Activated CD4-positive, alpha-beta T cell treated with anti-CD3 and anti-CD28 coated beads, Interleukin-2, amount 50 U/mL, for 16 hours (primary cell): ENCODE measurements around the gene SLC4A3.

Source experiments
- DNase-seq: peaks from one replicate; pipeline ENCODE4 v3.0.0-alpha.2; 2020

Gene SLC4A3

DNA sequence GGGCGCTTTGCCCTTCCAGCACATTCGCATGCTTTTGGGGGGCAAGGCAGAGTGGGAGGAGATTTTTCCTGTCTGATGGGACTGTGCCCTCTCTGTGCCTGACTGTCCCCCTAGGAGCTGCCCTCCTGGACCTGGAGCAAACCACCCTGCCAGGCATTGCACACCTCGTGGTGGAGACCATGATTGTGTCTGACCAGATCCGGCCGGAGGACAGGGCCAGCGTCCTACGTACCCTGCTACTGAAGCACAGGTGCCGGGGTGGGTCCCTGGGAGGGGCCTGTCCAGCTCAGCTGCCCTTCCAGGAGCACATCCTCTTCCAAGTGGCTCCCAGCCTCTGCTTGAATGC lies 5.3 kb downstream of the SLC4A3 start:
- DNase-seq = no peak

DNA sequence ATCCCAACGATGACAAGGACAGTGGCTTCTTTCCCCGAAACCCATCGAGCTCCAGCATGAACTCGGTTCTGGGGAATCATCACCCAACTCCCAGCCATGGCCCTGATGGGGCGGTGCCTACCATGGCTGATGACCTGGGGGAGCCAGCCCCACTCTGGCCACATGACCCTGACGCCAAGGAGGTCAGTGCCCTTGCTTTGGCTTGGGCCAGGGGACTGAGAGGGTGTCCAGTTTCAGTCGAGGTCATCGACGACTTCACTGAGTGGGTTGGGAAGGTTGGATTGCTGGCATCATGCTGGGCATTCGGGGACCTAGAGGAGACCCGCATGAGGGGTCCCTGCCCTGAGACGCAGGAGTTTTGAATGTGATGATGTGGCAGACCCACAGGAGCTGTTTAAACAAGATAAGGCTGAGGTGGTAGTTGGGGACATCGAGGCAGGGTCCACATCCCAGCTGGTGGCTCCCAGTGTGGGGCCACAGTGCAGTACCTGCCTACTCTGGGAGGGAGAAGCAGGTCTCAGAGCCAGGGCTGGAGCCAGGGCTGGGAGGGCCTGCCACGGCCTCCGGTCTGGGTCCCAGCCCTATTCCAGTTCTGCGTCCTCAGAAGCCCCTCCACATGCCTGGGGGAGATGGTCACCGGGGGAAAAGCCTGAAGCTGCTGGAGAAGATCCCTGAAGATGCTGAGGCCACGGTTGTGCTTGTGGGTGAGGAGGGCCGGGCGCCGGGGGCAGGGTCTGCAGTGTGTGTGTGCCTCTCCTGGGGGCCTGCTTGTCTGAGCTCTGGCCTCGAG lies 6.0 kb downstream of the SLC4A3 start:
- no peak for DNase-seq

DNA sequence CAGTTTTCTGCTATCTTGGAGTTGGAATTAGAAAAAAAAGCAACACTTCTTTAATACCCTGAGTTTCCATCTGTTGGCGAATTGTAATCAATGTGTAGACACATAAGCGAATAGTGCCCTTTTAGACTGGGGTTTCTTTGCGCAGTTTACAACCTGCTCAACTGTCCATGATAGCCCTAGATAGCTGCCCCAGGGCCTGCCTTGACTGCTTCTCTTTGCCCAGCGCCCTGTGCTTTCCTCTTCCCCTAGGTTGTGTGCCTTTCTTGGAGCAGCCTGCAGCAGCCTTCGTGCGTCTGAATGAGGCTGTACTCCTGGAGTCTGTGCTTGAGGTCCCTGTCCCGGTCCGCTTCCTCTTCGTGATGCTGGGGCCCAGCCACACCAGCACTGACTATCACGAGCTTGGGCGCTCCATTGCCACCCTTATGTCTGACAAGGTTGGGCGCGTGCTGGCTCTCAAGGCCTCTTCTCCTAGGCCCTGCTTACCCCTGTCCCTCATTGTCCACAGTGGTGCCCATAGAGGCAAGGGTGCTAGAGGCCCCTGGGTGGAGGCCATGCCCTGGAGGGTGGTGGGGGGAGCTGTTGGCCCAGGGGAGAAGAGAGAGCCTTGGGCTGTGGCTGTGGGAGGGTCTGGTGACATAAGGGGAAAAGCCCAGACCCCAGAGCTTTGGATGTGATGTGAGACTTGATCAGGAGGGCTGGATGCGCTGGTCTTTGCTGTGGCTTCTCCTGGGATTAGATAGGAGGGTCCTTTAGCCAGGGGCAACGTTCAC lies 6.9 kb downstream of the SLC4A3 start:
- DNase-seq = no peak

DNA sequence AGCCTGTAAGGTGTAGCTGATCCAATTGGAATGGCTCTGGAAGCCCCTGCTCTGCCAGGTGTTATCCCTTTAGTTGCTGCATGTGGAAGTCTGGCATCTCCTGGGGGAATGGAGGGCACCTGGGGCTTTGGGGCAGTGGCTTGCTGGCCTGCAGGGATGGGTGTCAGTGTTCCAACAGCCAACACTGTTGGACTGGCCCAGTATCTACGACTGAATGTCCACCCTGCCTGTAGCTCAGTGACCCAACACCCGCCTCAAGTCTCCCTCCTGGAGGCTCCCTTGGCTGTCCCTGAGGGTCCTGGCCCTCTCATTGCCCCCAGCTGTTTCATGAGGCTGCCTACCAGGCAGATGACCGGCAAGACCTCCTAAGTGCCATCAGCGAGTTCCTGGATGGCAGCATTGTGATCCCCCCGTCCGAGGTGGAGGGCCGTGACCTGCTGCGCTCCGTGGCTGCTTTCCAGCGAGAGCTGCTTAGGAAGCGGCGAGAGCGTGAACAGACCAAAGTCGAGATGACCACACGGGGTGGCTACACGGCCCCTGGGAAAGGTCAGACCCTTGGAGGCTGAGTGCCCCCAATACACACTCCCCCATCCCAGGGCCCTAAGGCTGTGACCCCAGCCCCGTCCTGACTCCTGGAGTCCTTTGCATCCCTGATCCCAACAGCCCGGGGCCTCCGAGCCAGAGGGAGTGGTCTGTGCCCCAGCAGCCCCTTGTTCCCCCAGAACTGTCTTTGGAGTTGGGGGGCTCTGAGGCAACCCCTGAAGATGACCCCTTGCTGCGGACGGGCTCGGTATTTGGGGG lies 7.7 kb downstream of the SLC4A3 start:
- no peak for DNase-seq

DNA sequence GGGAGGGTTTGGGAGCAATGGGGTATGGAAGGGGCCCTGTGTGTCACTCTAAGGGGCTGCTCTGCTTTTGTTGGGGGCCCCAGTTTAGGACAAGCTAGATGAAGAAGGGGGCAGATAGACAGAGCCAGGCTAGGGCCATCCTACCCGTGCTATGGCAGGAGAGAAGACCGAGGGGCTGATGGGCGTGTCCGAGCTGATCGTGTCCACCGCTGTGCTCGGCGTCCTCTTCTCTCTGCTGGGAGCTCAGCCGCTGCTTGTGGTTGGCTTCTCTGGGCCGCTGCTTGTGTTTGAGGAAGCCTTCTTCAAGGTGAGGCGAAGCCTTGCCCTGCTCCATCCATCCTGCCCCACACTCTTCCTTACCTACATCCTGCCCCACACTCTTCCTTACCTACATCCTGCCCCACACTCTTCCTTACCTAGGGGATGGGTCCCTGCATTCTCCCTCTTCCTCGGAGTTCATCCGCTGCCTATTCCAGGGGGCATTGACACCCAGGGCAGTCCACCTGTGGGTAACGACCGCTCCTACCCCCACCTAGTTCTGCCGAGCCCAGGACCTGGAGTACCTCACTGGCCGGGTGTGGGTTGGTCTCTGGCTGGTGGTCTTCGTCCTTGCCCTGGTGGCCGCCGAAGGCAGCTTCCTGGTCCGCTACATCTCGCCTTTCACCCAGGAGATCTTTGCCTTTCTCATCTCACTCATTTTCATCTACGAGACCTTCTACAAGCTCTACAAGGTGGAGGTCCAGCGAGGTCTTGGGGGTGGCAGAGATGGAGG lies 8.9 kb downstream of the SLC4A3 start:
- DNase-seq = no peak

DNA sequence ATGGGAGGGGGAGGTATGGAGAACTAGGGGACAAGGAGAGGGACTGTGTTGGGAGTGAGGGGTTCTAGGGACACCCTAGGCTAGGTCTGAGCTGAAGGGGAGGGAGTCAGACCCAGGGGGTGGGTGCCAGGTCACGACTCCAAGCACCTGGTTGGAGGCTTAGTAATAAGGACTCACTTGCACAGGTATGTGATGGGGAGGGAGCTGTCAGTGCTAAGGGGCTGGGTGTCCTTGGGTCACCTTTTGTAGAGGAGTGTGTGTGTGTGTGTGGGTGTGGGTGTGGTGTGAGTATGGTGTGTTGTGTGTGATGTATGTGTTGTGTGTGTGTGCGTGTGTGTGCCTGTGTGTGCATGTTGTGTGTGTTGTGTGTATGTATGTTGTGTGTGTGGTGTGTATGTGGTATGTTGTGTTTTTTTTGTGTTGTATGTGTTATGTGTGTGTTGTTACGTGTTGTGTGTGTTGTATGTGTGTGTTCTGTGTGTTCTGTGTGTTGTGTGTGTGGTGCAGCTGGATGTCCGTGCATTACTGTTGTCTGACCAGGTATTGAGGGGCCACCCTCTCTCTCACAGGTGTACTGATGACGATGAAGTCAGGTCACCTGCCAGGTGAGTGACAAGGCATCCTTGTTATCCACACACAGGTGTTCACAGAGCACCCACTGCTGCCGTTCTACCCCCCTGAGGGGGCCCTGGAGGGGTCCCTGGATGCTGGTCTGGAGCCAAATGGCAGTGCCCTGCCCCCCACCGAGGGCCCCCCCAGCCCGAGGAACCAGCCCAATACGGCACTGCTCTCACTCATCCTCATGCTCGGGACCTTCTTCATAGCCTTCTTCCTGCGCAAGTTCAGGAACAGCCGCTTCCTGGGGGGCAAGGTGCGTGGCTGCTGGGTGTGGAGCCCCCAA lies 9.8 kb downstream of the SLC4A3 start:
- DNase-seq = no peak

DNA sequence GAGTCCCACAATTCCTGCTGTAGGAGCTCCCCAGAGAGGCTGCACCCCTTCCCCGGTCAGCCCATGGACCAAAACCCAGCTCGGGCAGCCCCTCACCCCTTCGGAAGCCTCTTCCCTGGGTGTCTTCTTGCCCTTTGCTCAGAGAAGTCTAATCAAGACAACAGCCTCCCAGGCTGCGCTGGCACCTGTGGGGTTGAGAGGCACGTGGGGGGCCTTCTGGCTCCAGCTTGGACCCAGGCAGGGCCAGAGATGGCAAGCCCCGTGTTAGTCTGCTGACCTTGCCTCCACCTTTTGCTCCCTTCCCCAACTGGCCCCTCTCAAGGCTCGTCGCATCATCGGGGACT lies 10.4 kb downstream of the SLC4A3 start:
- DNase-seq = no peak

DNA sequence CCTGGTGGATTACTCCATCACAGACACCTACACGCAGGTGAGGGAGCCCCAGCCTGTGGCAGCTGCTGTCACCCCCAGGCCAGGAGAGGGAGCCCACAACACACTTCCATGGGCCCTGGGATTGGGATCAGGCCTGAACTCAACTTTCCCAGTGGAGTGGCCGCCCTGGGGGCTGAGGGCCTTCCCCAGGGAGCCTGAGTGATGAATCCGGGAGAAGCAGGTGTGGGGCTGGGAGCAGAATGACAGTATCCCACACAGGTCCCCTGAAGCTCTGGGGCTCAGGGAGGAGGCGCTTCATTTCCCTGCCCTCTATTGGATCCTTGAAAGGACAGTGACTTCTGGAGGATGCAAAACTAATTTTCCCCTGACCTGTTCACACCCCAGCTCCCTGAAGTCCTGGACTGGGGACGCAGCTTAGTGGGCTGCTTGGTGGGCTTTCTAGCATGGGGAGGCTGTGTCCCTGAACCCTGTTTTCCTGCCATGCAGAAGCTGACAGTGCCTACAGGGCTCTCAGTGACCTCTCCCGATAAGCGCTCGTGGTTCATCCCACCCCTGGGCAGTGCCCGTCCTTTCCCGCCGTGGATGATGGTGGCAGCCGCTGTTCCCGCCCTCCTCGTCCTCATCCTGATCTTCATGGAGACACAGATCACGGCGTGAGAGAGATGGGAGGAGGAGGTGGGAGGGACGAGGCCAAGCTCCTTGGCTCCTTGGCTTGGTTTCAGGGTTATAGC lies 11.0 kb downstream of the SLC4A3 start:
- no peak for DNase-seq

DNA sequence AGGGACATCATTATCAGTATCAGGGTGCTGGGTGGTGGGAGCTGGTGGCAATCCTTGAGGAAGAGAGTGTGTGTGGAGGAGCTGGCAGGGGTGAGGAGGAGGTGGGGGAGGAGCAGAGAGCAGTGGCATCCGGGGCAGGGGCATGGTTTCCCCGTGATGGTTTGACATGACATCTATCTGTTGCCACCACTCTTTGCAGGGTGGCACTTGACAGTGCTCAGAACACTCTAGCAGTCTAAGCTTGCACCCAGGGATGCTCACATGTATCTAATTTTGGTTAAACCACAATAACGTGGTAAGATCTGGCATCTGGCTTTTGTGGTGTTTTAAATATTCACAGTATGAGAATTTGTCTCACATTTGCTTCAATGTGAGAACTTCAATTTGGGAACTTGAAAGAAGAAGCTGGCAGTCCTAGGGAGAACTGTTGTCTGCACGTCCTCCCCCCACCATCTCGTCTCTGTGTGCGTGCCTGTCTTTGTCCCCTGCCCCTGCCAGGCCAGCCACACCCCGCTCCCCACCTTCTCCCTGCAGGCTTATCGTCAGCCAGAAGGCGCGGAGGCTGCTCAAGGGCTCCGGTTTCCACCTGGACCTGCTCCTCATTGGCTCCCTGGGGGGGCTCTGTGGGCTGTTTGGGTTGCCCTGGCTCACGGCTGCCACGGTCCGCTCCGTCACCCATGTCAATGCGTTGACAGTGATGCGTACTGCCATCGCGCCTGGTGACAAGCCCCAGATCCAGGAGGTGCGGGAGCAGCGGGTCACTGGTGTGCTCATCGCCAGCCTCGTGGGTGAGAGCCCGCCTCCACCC lies 11.7 kb downstream of the SLC4A3 start:
- DNase-seq = peak; percentile 20

DNA sequence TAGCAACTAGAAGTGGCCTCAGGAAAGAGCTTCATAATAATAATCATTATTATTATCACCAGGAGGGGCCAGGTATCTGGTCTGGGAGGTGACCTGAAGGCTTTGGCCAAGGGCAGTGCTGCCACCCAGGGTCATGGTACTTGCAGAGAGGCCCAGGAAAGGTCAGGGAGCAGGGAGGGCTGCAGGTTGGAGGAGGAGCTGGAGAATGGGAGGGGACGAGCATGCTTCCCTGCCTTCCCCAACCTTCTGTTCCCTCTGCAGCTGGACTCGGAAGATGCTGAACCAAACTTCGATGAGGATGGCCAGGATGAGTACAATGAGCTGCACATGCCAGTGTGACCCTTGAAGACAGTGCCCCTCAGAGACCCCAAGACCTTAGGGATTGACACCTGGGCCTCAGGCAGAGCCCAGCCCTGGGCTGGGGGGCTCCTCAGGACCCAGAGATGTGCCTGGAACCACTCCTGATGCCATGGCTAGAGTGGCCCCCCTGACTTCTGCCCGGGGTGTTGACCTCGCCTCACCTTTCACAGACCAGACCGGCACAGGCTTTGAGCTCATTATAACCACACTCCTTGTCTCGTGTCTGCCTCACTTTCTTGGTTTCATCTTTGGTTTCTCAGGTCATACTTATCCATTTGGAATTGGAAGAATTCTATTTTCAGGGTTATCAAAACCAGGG lies 14.1 kb downstream of the SLC4A3 start:
- DNase-seq = no peak

DNA sequence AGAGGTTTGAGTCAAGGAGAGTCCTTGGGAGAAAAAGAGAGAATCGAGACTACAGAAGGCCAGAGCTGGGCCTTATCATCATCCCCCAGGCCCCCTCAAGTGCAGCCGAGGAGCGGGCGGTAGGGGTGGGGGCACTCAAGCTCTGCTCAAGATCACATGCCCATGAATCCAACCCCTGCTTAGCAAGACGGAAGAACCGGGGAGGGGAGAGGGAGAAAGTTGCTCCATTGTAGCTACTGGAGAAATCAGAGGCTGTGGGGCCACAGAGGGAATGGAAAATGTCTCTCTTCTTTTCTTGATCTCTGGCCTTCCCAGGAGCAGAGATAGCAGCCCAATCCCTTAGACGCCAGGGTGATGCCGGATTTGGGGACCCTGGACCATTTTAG lies 14.6 kb downstream of the SLC4A3 start:
- DNase-seq = no peak

DNA sequence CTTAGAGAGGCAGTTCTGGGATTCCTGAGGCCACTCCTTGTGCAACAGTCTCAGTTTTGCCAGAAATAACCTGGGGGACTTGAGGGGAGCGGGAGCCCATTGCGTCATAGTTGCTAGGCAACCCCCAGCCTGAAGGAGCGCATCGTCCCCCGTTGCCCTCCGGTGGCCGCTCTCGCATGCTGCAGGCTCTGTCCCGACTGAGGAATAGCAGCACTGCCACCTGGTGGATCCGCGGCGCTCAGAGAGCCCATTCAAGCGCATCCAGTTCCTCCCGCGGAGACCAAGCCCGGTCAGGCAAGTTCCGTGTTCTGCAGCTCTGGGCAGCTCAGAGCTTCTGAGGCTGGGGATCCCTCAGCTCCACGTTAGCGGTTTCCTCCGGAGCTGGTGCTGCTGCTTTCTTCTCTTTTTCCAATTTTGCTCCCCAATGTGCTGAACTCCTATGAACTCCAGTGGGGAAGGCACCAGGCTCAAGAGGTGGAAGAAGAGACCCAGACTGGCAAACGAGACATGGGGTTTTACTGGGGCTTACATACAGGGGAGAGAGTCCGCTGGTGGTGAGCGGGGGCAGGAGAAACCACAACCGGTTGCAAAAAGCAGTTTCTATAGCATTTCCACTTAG lies 15.1 kb downstream of the SLC4A3 start:
- DNase-seq = peak; percentile 93

DNA sequence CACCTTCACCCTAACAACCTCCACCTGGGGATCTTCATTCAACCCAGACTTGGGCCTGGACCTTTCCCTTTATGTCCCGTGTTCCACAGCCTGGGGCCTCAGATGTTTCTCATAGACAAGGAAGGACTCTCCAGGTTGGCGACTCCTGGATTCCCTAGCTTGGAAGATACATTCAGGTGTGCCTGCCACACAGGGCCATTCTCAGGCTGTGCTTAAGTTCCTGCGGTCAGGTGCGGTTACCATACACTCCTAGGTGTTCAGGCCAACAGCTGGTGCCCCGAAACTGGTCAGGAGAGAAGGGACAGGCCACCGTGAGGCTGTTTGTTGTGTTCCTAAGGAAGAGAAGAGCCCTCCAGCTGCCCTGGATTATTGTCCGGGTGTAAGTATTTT lies 15.6 kb downstream of the SLC4A3 start:
- no peak for DNase-seq

DNA sequence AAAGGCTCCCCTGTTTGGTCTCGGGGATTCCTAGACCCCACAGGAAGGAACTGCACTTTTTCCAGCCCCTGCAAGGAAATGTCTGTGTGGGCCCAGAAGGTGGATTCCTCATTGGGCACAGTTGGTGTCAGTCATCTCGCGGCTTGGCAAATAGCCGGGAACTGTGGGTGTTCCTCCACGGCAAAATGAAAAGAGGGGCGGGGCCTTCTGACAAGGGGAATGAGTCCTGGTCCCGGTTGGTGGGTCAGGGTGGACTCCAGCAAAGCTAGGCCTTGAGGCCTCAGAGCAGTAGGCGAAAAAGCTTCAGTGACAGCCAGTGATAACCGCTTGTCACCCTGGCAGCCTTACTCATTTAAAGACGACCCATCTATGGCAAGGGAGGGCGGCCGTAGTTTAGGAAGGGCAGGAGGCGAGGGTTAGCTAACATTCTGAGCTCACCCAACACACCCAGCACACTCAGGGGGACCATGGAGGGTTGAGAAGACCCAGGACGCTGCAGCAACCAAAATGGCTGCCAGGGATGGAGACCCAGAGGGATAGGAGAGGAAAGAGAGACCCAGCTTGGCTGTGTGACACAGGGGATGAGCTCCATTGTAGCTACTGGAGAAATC lies 16.5 kb downstream of the SLC4A3 start:
- DNase-seq = no peak

DNA sequence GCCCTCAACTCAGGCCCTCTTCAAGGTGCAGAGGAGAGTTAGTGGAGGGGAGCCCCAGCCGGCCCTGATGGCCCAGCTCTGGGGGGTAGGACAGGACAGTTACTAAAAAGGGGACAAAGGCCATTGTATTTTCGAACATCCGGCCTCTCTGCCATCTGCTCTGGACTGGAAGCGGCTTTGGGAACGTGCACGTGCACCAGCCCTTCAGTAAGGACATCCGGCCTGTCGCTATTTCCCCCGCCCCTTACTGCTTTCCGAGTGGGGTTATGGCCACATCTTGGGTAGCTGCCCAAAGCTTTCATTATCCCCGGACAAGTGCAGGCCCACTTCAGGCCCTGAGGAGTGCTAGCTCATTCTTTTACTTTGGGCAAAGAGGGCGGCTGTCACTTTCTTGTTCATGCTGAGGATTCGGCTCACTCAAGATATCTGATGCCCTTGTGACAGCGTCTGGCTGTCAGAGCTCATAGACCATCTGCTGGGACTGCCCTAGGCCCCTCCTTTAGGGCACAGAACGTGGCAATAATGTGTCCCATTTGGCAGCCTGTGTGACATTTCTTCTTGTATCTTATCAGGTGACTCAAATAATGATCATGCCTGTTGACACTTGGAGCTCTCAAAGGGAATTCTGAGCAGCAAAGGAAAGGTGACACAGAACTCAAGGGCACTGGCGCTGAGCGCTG lies 17.5 kb downstream of the SLC4A3 start:
- DNase-seq = no peak

DNA sequence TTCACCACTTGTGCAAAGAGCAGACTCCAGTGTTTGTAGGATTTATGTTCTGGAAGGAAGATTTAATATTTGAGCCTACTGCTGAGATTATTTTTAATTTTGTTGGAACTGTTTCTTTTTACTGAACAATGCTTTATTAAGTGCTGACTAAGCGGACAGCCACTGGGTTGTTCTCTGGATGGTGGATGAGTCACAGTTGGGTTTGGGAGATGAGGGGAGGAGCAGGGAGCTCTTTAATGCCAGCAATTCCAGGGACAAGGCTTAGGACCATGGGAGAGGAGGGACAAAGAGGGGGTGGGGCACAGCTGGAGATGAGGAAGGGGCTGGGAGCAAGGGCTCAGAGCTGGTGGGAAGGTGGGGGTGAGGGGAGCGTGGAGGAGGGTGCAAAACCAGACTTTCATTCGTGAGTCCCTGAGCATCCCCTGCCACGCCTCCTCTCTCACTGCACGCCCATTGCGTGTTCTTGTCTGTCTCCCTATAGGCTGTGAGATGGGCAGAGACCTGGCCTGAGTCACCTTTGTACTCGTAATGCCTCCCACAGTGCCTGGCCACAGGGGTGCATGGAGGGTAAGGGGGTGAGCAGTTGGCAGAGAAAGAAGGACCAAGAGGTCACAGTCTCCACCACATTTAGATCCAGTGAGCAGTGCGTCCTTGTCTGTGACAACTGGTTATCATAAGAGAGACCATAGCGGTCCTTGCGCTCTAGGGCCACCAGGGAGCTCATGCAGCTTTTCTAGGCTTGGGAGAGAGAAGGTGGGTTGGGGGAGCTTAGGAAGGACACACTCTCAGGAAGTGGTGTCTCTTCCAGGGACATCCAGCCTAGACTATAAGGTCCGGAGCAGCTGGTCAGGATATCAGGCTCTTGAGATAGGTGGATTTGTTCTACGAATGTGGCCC lies 18.4 kb downstream of the SLC4A3 start:
- no peak for DNase-seq

DNA sequence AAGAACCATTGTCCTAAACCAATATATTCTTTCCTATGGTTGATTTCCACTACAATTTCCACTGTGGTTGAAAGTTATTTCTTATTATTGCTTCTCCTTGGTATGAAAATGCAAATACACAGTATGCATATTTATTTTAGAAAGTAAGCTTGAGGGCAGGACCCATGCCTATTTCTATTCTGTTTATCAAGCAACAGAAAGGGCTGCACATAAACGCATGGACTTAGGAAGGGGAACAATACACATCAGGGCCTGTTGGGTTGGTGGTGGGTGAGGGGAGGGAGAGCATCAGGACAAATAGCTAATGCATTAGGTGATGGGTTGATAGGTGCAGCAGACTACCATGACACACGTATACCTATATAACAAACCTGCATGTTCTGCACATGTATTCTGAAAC lies 20.7 kb downstream of the SLC4A3 start:
- DNase-seq = no peak
